ENCODE data around the gene RBM17.
A peak's percentile ranks its signal among the peaks of the same experiment; 100 is the strongest.
"Not testable (repeated sequence)": the region's sequence is repeated elsewhere in the genome, so short reads cannot be mapped to it uniquely, and the experiment has no call there.

The RBM17 gene

DNA sequence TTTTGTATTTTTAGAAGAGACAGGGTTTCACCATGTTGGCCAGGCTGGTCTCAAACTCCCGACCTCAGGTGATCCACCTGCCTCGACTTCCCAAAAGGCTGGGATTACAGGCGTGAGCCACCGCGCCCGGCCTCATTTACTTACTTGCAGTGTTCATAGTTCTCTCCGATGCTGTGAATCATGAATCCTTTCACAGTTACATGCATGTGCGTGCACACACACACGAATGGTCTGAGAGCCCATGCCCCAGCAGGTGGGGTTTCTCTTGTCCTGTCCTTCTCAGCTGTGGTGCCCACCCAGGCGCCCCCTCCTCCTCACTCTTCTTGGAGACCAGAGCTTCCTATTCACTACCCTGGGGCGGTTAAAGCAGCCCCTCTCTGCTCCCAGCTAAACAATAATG, 50.6 kb downstream of the RBM17 start:
- no peak for DNase-seq

DNA sequence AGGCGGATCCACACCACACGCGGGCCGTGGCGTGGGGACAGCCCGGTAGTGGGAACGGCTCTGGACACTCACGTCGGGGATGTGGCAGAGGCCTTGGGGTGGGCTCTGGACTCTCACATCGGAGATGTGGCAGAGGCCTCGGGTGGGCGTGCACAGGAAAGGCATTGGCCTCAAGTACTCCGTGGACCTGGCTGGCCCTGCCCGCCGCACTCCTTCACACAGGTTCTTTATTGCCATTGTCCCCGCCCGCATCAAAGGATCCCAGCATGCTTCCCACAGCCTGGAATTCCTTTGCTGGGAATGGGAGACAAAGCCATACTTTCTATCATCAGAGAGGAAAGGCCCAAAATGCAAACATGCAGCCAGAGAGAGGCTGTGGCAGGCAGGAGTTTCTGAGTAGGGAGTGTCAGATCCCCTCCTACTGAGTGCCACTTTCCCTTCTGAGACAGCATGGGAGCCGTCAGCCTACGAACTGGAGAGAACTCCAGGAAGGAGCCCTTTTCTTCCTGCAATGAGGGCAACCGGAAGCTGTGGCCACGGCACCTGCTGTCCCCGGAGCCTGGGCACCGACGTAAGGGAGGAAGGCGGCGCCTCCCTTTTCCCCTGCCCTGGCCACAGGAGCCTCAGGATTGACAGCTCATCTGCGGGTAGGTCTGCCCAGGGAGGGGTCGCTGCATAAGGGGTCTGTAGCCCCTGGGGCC, 51.5 kb downstream of the RBM17 start:
- no peak for DNase-seq

DNA sequence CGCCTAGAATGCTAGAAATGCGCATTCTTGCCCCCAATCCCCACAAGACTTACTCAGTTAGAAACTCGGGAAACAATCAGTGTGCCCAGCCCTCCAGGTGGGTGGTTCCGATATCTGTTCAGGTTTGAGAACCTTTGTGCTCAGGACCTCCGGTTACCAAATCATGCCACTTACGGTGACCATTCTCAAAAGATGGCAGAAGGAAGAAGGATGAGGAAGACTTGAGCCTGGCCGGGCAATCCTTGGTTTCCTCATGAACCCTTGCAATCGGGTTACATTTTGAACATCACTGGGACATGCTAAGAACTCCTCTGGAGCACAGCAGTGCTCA, 52.1 kb downstream of the RBM17 start:
- DNase-seq, result no peak

DNA sequence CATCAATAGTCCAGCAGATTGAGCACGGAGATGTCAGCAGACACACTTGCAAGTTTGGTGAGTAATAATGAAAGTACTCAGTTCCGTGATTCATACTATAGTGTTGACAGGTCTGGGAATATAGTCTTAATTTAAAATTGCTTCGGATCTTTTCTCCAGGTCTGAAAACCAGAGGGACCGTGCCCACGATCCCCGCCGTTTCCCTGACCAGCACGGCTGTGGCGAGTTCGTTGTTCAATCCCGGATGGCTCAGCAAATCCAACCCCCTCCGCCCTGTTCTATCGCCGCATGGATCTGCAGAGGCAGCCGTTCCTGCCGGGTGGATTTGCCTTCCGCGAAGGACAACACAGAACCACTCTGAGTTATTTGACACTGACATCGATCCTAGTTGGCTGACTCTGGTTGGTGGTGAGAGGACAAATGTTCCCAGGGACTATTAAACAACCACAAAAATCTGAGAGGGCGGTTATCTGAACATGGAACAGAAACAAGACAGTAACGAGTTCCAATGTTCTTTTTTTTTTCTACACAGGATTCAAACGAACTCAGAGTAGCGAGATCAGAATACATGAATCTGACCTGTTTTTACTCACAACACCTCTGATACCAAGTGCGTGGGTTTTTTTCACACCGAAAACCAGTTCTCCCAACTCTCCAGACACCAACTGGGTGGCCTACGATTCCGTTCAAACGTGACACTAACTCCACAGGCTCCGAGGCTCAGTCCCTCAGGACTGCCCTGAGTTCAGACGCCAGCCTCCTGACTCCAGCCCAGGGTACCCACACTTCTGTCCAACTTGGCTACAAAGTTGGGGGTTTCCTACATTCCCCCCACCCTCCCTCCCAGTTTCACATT, 52.7 kb downstream of the RBM17 start:
- peak; percentile 29 for DNase-seq

DNA sequence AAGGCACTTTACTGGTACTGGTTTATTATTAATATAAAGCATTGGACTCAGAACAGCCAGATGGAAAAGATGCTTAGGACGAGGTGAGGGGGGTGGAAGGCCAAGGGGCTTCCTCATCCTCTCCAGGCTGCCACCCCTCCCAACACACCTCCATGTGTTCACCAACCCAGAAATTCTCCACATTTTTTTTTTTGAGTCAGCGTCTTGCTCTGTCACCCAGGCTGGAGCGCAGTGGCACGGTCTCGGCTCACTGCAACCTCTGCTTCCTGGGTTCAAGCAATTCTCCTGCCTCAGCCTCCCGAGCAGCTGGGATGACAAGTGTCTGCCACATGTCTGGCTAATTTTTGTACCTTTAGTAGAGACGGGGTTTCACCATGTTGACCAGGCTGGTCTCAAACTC, 53.4 kb downstream of the RBM17 start:
- not testable (repeated sequence) for DNase-seq

DNA sequence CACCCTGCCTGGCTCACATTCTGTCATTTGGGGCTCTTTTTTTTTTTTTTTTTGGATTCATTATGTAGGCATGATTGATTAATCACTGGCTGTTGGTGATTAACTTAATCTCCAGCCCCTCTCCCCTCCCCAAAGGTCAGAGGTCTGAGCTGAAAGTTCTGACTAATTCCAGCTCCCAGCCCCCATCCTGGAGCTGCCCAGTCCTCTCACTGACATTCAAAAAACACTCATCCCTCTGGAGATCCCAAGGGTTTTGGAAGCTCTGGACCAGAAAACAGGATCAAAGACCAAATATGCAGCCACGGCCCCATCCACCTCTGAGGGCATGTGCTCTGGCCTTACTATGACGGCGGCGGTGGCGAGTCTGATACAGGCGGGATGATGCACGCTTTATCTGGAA, 53.8 kb downstream of the RBM17 start:
- no peak for DNase-seq

DNA sequence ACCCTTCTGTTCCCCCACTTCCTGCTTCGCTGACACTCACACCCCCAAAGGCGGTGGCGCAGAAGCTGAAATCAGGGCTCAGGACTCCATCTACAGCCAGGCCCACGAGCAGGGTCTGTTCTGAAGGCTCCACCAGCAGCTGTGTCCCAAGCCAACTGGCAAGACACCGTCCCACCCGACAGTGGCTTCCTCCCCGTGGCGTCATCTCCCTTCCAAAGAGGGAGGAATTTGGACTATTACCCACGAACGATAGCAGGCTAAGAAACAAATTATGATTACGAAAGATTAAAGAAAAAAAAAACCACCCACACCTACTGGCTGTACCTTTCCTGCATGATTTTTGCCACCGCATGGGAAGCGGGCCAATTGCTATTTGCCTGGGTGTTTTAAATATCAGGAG, 54.3 kb downstream of the RBM17 start:
- DNase-seq, result no peak

DNA sequence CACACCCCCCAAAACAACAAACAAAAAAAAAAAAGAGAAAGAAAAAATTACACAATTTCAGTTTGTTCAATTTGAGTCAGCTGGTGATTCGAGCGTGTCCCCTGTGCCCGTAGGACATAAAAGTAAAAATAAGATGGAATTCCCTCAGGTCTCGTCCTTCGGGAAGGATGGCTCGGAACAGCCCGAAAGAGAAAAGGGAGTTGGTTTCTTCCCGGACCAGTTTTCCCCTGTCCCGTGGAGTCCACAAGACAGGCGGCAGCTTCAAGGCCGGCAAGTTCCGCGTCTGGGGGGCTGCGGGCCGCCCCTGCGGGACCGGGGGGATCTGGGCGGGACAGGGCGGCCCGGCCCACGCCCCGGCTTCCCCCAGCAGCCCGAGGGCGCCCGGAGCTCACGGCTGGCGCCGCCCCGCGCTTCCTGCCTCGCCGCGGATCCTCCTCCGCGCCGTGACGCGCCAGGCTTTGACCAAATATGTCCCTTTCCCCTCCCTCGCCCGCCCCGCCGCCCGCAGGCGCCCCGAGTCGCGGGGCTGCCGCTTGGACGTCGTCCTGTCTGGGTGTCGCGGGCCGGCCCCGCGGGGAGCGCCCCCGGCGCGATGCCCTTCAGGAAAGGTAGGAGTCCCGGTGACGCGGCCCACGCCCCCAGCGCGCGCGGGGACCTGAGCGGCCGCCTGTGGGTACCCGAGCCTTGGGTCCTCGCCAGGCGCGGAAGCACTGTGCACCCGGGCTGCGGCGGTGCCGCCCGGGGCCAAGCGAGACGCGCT, 55.8 kb downstream of the RBM17 start:
- DNase-seq, result peak; percentile 12

DNA sequence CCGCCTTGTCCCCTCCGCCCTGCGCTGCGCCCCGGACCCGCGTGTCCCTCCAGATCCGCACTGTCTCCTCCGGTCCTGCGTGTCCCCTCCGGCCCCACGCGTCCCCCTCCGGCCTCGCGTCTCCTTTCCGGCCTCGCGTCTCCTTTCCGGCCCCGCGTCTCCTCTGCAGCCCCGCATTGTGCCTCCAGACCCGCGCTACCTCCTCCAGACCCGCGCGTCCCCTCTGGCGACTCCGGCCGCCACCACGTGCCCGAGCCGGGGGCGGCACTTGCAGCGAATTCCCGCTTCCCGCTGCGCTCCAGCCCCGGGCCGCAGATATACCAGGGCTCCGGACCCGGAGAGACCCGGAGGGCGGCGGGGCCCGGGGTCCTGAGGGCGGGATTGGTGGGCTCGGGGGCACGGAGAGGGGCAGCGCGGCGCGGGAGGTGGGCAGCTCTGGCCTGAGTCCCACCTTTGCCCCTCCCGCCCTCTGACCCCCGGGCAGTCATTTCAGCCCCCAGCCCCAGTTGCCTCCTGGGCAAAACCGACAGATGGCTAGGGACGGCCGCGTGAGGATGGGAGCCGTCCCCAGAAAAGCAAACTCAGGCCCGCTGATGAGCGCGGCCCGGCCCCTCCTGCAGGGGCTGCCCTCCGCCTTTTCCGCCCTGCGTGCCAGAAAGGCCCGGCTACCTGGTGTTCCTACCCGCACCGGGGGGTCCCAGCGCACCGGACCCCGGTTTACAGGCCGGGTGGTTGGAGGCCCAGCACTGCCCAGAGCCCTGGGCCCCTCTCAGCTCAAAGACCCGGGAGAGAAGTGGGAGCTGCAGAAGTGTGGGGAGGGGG, 56.5 kb downstream of the RBM17 start:
- no peak for DNase-seq

DNA sequence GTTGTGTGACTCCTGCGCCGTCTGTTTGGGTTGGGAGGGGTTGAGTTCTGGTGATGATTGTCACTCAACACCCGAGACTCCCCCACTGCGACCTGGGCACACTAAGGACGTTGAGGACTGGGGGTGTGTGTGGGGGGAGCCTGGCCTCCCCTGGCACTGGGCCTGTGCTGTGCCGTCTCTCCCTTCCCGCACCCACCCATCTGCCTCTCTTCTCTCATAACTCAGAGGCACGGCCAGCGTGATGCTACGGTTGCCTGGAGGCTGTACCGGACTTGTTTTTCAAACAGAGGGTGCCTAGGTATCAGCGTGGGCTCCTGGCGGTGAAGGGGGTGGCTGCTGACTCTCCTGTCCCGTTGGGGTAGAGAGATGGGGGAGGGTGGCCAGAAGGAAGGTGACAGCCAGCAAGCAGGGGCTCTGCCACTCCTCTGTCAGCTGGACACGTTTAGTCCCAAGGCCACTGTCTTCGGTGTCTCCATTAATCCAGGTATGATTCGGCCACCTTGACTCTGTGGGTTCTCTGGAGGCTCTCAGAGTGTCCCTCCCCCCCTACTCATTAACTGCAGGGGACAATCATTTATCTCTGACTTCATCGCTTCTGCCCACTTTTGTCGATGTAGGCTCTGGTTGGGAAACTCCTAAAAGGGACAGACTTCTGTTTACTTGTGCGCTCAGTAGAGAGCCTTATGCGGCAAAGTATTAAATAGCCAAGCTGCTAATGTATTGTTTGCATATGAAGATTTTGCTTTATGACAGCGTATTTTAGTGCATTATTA, 57.4 kb downstream of the RBM17 start:
- no peak for DNase-seq

DNA sequence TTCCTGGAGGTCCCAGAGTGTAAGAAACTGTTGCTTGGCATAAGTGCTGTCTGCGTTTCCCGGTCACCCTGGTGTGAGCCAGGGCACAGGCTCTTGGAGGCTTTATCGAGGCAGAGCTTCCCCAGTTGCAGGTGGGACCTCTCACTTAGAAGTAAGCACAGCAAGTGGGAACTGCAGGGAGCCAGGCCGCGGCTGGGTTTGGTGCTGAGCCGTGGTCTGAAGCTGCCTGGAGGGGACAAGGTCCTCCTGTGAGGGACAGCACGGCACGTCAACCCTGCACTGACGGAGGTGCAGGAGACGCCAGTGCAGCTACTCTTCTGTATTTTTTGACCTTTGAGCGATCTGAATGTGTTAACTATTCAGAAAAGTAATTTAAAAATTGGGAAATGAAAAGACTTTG, 58.1 kb downstream of the RBM17 start:
- no peak for DNase-seq

DNA sequence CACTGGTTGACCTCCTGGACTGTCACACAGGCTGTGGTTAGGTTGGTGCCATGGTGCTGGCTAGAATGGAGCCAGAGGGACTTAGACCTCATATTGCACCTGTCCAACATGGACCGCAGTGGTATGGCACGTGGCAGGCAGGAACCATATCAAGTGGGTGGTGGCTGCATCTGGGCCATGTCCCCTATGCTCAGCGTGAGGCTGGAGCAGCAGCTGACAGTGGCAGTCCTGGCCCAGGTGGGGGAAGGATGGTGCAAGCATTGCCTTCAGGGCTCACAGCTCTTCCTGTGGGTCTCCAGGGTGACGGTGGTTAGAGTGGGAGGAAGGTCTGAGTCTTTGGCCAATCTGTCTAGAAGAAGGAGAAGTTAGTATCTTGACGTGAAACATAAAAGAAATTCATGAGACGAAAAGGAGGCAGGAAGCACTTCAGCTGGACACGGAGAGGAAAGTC, 59.4 kb downstream of the RBM17 start:
- DNase-seq, result no peak

DNA sequence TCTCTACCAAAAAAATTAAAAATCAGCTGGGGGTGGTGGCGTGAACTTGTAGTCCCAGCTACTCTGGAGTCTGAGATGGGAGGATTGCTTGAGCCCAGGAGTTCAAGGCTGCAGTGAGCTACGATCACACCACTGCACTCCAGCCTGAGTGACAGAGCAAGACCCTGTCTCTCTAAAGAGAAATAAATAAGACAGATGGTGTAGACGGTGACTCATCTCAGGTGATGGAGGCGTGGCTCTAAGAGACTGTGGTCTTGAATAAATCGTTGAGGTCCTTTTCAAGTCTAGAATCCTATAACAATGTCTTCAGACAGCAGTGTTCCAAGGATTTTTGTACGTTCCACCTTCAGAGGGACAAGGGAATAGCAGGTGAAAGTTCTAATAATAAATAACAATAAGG, 60.1 kb downstream of the RBM17 start:
- DNase-seq, result no peak

DNA sequence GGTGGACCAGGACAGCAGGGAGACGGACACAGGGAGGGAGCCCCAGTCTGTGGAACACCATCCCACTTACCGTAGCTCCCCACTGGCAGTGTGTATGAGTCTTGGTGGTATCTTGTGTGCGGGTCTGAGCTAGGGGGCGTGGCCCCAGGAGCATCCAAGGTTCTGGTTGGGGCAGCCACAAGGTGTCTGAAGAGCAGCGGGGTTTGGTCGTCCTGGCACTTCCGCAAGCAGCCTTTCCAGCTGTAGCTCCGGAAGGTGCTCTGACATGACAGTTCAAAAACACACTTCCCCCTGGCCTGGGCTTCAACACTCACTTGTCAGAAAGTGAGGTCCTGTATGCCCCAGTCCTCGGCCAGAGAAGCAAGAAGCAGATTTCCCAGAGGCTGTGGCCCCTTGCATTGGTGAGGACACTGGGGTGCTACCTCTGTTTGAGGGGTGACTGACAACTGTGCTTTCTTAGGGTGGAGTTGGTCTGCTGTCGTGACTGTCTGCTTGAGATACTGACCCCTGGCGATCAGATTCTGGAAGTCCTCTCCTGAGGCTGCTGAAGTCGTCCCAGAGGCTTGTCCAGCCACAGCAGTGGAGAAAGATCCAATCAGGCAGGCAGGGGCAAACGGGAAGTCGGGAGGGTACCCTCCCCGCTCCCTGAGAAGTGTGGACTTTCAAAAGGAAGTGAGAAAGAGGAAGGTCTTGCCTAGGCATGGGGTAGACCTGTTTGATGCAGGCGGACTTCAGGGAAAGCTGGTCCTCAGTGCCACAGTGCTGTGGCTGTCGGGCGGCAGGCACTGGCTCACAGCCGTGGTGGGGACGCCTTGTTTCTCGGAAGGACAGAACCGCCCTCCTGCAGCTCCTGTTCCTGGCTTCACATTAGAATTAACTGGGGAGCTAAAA, 62.5 kb downstream of the RBM17 start:
- DNase-seq, result no peak

DNA sequence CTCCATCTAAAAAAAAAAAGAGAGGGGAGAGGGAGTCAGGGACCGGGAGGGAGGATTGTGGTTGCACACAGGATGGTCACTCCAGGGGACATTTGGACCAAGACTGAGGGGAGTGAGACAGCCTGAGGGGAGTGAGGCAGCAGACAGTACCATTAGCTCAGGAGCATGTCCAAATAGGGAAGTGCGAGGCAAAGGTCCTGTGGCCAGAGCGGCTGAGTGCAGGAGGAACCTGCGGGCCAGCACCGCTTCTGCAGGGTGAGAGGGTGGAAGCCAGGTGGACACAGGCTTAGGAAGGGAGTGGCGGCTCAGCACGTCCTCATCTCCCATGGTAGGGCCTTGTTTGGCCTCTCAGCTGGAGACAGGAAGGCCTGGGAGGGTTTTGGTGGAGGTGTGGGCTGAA, 65.0 kb downstream of the RBM17 start:
- no peak for DNase-seq

DNA sequence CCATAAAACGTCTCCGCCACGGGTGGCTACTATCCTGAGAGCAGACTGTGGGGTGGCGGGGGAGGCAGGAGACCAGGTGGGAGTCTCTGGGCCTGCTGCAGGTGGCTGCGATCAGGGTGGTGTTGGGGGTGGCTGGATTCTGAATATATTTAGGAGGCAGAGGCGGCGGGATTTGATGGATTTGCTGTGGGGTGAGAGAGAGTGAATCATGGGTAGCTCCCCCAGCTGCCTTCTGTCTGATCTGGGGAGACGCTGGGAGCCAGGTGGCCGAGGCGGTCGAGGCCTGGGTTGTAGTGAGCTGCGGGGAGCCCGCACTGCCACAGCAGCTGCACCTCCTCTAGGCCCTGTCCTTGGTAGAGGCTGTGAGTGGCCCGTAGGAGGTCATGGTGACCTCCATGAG, 65.7 kb downstream of the RBM17 start:
- no peak for DNase-seq

DNA sequence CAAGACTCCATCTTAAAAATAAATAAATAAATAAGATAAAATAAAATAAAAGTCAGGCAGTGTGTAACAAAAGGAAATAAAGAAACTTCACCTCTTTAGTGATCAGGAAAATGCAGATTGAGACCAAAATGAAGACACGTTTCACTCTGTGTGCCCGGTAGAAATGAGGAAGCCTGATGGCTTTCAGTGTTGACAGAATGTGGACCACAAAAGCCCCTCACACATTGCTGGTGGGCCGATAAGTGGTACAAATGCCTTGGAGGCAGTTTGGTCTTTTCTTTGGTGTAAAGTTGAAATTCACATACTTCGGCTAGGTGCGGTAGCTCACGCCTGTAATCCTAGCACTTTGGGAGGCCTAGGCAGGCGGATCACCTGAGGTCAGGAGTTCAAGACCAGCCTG, 69.4 kb downstream of the RBM17 start:
- no peak for DNase-seq

DNA sequence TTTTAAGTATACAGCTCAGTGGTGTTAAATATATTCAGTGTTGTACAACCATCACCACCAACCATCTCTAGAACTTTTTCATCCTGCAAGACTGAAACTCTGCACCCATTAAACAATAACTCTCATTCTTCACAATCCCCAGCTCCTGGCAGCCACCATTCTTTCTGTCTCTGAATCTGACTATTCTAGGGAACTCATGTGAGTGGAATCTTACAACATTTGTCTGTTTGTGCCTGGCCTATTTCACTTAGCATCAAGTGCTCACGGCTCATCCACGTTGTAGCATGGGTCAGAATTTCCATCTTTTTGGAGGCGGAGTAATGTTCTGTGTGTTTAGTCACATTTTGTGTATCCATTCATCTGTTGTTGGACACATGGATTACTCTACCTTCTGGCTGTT, 73.1 kb downstream of the RBM17 start:
- DNase-seq, result no peak

DNA sequence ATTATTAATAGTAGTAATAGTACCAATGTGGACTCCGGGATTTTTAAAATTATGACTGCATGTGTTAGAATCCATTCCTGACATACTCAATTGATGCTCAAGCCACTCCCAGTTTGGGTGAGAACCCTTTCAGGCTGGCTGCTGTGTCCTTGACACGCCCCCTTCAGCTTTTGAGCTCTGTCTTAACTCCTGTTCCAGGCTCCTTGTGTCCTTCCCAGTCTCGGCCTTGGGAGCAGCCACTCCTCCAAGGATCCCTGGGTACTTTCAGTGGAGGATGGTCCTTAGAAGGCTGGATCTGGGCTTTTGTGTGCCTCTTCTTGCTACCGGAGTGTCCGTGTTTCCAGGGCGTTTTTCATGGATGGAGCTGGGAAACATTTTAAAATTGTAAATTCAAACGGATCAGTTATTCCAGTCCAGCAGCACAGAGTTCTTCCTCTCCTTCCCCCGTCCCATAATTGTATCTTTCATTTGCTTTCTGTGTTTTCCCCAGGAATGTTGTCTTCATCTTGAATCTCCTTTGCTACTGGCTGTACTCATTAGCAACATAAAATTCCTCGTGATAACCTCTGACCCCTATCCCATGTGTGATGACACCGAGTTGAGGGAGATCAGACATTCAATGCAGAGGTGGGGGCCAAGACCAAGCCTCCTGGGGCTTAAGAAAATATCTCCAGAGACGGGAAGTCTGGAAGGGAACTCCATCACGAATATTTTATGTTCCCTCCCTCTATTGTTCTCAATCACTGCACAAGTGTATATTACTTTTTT, 73.9 kb downstream of the RBM17 start:
- DNase-seq, result no peak

Data from SIG-M5 (cell line).